ENCODE measurements around the gene DMPK. TPM values are rescaled to one million over a fixed set of nuclear protein-coding genes. Genes with fewer than 3 reads are reported as not detected.

DMPK gene
- total RNA-seq, 4 donors from 2014 or later: 18.9 to 32.6 (median 26.3) TPM

DNA sequence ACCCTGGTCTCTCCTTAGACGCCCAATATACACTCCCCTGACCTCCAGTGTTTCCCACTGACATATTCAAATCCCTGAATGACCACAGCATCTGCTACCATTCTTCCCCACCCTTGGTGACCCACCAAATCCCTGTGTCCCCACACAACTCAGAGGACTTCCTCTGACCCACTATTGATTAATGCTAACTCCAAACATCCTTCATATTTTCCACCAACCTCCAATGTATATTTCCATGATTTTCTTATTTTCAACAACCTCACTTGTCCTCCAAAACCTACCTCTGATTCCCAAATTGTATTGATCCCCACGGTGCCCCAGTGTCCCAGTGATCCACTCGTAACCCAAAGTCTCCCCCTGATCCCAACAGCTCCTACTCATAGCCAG is 10.9 kb upstream of the DMPK start:
- no peaks in the 10 kb centered on the region for H3K27me3 ChIP-seq
- no peak overlapping the region for H3K4me3 ChIP-seq (replicated peaks in 1 of 3)
- WGBS, 2 donors: 48 to 50% methylated on average over 3 of the region's 3 CpGs
- no peak overlapping the region for H3K27ac ChIP-seq
- intact Hi-C loops (cut with DNase I): no loop called here
- TF ChIP-seq POLR2A (IDR thresholded peaks at IDR 0.05): no peak
- TF ChIP-seq, protein P1, sequence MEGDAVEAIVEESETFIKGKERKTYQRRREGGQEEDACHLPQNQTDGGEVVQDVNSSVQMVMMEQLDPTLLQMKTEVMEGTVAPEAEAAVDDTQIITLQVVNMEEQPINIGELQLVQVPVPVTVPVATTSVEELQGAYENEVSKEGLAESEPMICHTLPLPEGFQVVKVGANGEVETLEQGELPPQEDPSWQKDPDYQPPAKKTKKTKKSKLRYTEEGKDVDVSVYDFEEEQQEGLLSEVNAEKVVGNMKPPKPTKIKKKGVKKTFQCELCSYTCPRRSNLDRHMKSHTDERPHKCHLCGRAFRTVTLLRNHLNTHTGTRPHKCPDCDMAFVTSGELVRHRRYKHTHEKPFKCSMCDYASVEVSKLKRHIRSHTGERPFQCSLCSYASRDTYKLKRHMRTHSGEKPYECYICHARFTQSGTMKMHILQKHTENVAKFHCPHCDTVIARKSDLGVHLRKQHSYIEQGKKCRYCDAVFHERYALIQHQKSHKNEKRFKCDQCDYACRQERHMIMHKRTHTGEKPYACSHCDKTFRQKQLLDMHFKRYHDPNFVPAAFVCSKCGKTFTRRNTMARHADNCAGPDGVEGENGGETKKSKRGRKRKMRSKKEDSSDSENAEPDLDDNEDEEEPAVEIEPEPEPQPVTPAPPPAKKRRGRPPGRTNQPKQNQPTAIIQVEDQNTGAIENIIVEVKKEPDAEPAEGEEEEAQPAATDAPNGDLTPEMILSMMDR (IDR thresholded peaks at IDR 0.05): no peak
- H3K9me3 ChIP-seq: no peaks in the 10 kb centered on the region
- peaks cover 6 to 15% of the 10 kb centered on the region in 2 donors for H3K36me3 ChIP-seq
- peaks cover 12 to 19% of the 10 kb centered on the region in 2 donors for H3K4me1 ChIP-seq
- no peak for DNase-seq

DNA sequence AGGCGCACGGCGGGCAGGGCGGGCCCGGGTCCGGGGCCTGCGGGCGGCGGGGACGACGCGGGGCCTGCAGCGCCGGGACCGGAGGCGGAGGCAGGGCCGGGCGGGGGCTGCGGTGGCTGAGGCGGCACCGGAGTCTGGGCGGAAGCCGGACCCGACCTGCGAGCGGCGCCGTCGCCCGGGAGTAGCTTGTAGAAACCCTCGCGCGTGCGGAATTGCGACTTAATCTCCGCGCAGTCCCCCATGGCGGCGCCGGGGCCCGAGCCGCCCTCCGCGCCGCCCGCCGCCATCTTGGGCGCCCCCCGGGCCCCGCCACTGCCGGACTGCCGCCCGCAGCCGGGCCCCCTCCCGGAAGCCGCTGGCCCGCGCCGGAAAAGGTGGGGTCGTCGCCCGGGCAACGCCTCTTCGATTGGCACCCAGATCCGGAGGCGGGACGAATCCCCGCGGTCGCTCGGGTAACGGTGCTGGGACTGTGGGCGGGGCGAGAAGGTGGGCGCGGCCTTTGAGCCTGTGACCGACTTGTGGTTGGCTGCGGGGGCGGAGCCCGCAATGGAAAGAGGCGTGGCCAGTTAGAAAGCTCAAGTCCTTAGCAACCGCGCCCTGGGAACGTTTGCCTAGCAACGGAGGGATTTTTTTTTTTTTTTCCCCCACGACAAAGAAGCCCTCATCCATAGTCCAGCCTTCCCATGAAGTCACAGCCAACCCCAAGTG is 10.3 kb upstream of the DMPK start, which contains the start of gene DMWD:
DMWD (minus strand) TSS at position 376 of the 708 bp plus-strand sequence; CDS start at position 287, 89 bp downstream.
- peaks cover 9 to 18% of the 10 kb centered on the region in 2 donors for H3K4me1 ChIP-seq
- peak; percentile 100 for DNase-seq
- H3K4me3 ChIP-seq (replicated peaks in 1 of 3): peak within 1 kb of the TSS; percentile 27 to 52 (median 51)
- 0 to 1% methylated on average over 30 to 43 of the region's 86 CpGs for WGBS, 2 donors
- H3K27me3 ChIP-seq: no peaks in the 10 kb centered on the region
- intact Hi-C loops (cut with DNase I): no loop called here
- no peaks in the 10 kb centered on the region for H3K9me3 ChIP-seq
- TF ChIP-seq POLR2A (IDR thresholded peaks at IDR 0.05): peak; percentile 42 to 83
- TF ChIP-seq, protein P1 (IDR thresholded peaks at IDR 0.05): no peak
- peak within 1 kb of the TSS in 2 of 3 donors; percentile 39 to 56 for H3K27ac ChIP-seq
- H3K36me3 ChIP-seq: peaks cover 6 to 15% of the 10 kb centered on the region in 2 donors

DNA sequence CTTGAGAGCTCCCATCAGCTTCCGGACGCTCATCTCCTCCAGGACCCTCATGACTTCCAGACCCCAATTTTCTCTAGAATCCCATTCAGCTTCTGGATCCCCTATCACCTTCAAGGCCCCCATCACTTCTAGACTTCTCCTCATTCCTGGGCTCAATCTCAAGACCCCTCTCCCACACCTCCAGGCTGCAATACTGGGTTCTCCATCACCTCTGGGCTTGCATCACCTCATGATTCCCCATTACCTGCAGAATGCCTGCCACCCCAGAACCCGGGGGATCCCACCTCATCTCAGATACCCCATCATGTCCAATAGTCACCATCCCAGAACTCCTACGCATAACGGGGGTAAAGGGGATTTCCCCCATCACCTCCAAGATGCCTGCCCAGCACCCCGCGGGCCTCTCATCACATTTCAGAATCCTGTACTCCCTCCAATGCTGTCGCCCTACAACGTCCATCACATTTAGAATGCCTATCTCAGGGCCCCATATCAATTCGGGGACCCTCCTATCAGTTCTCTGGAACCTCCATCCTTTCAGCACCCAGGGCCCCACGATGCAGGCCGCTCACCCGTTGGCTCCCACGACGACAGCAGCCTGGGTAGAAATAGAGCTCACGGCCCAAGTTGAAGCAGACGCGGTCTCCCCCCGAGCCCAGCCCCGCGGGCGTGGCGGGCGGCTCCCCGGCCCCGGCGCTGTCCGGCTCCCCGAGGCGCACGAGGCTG is 9.6 kb upstream of the DMPK start:
- intact Hi-C loops (cut with DNase I): no loop called here
- Histone ChIP-seq H3K9me3 (no peaks in the 10 kb centered on the region), H3K36me3 (peaks cover 8 to 18% of the 10 kb centered on the region in 2 donors), H3K27ac (peak overlapping the region in 2 of 3 donors; percentile 39 to 56), H3K4me3 (replicated peaks in 1 of 3) (peak overlapping the region; percentile 27 to 52 (median 51)), H3K27me3 (no peaks in the 10 kb centered on the region), H3K4me1 (peaks cover 9 to 18% of the 10 kb centered on the region in 2 donors)
- no peak for TF ChIP-seq POLR2A (IDR thresholded peaks at IDR 0.05)
- TF ChIP-seq, protein P1 (IDR thresholded peaks at IDR 0.05): no peak
- WGBS, 2 donors: 6 to 18% methylated on average over 11 to 30 of the region's 31 CpGs
- DNase-seq: no peak

DNA sequence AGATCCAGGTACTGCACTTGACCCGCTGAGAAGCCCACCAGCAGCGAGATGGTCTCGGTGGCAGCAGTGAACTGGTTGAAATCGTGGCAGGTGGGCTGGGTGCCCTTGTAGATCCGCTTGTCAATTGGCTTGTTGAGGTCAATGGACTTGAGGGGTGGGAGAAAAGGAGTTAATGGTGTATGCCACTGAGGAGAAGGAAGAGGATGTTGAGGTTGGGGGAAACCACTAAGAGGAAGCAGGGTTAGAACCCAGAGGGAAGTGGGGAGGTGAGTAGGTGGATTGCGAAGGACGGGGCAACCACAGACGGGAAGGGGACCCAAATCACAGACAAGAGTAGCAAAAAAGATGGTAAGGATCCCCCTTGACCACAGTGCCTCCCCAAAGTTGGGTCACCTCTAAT is 8.7 kb upstream of the DMPK start:
- WGBS, 2 donors: 85 to 92% methylated on average over 8 of the region's 8 CpGs
- H3K27me3 ChIP-seq: no peaks in the 10 kb centered on the region
- intact Hi-C loops (cut with DNase I): no loop called here
- TF ChIP-seq POLR2A (IDR thresholded peaks at IDR 0.05): no peak
- TF ChIP-seq, protein P1 (IDR thresholded peaks at IDR 0.05): no peak
- peaks cover 18 to 27% of the 10 kb centered on the region in 2 donors for H3K36me3 ChIP-seq
- no peak for DNase-seq
- peaks cover 9 to 18% of the 10 kb centered on the region in 2 donors for H3K4me1 ChIP-seq
- no peak overlapping the region for H3K27ac ChIP-seq
- H3K4me3 ChIP-seq (replicated peaks in 1 of 3): no peak overlapping the region
- H3K9me3 ChIP-seq: no peaks in the 10 kb centered on the region
